Measurements from ENCODE around the gene FXYD7.

FXYD7 gene

DNA sequence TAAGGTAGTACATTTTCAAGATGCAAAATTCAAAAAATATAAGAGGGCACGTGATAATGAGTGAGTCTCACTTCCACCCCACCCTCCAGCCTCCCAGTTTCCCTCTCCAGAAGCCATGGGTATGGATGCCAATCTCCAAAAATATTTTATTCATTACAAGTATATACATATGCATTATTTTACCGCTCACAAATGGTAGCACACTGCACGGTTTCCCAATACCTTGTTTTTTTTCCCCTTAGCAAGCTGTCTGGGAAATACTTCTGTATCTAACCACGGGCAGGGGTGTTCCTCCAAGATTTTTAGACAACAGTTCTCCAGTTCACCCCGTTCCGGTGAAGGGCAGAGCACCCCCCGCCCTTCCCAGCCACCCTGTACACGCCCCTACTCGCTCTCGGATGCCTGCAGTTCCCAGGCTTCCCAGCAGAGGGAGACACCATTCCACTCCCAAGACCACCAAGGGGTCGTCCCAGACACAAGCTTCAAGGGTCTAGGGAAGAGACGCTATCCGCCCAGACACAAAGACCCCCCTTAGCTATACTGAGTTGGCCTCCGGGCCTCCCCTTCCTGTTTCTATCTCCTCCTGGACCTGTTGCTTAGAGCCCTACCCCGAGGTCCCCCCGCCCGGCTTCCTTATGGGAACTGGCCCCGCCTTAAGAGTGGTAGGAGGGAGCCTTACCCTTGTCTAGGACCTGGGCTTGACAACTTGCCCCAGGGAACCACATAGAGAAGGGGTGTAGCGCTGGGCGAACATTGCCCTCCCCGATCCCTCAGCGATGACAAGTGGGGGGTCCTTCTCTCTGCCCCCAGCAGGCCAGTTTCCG is 28.5 kb upstream of the FXYD7 start:
- Histone ChIP-seq H3K4me3 (replicated peaks; ENCODE audit: low read depth, low read length) (no peak overlapping the region), H3K27me3 (replicated peaks; ENCODE audit: control insufficient read depth, insufficient read depth, low read length) (no peaks in the 10 kb centered on the region; the same call in none of the 2 replicates), H3K36me3 (ENCODE audit: control insufficient read depth, insufficient read depth, low read length) (no peaks in the 10 kb centered on the region)
- no peak for DNase-seq (ENCODE audit: extremely low read depth, insufficient read length)
- TF ChIP-seq CTCF (IDR thresholded peaks at IDR 0.05; ENCODE audit: insufficient read depth, low read length, poor library complexity, severe bottlenecking), result peak; percentile 98

DNA sequence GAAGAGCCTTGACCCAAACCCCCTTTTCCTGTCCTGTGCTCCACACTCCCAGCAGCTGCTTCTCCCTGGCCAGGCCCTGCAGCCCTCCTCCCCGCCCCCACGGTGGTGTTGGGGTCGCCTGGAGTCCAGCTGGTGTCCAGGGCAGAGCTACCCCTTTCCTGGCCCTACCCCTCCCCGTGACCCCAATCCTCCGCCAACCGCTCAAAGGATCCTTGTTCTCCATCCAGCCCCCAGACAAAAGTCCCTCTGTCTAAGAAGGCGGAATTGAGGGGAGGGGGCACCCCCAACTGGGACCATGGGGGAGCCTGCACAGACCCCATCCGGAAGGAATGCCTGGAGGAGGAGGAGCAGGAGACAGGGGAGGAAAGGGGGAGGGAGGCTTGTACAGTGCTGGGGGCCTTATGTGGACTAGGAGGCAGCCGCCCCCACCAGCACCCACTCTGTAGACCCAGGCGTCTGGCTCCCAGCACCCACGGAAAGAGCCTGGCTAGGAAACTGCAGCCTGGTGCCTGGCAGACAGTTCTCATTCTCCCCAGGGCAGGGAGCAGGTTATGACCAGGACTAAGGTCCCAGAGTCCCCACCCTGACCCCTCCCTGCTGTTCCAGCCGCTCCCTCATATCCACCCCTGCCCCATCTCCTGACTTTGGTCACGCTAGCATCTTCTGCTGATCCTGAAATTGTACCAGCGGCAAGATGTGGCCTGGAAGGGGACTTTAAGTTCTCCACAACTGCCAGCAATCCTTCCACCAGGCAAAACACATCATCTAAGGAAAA is 27.7 kb upstream of the FXYD7 start, which contains the start of gene FXYD3:
TSS of gene FXYD3 (plus strand) at position 647 of the 775 bp plus-strand sequence. CDS start 3,554 bp downstream, outside the sequence.
- no peak for DNase-seq (ENCODE audit: extremely low read depth, insufficient read length)
- H3K27me3 ChIP-seq (replicated peaks; ENCODE audit: control insufficient read depth, insufficient read depth, low read length), result no peaks in the 10 kb centered on the region; the same call in none of the 2 replicates
- no peaks in the 10 kb centered on the region for H3K36me3 ChIP-seq (ENCODE audit: control insufficient read depth, insufficient read depth, low read length)
- no peak within 1 kb of the TSS for H3K4me3 ChIP-seq (replicated peaks; ENCODE audit: low read depth, low read length)
- TF ChIP-seq CTCF (IDR thresholded peaks at IDR 0.05; ENCODE audit: insufficient read depth, low read length, poor library complexity, severe bottlenecking), result no peak

- Histone ChIP-seq H3K36me3 (ENCODE audit: control insufficient read depth, insufficient read depth, low read length) (no peaks in the 10 kb centered on the region), H3K27me3 (replicated peaks; ENCODE audit: control insufficient read depth, insufficient read depth, low read length) (no peaks in the 10 kb centered on the region; the same call in none of the 2 replicates), H3K4me3 (replicated peaks; ENCODE audit: low read depth, low read length) (no peak overlapping the region)
- DNase-seq (ENCODE audit: extremely low read depth, insufficient read length), result no peak
- TF ChIP-seq CTCF (IDR thresholded peaks at IDR 0.05; ENCODE audit: insufficient read depth, low read length, poor library complexity, severe bottlenecking), result no peak
Measured at GRCh38 chr19:35116072-35116801, 26.8 kb upstream of the FXYD7 start.

- TF ChIP-seq CTCF (IDR thresholded peaks at IDR 0.05; ENCODE audit: insufficient read depth, low read length, poor library complexity, severe bottlenecking), result no peak
- no peaks in the 10 kb centered on the region for H3K36me3 ChIP-seq (ENCODE audit: control insufficient read depth, insufficient read depth, low read length)
- DNase-seq (ENCODE audit: extremely low read depth, insufficient read length), result no peak
- H3K27me3 ChIP-seq (replicated peaks; ENCODE audit: control insufficient read depth, insufficient read depth, low read length), result no peaks in the 10 kb centered on the region; the same call in none of the 2 replicates
- no peak overlapping the region for H3K4me3 ChIP-seq (replicated peaks; ENCODE audit: low read depth, low read length)
Measured at GRCh38 chr19:35117116-35117515, 25.9 kb upstream of the FXYD7 start.

DNA sequence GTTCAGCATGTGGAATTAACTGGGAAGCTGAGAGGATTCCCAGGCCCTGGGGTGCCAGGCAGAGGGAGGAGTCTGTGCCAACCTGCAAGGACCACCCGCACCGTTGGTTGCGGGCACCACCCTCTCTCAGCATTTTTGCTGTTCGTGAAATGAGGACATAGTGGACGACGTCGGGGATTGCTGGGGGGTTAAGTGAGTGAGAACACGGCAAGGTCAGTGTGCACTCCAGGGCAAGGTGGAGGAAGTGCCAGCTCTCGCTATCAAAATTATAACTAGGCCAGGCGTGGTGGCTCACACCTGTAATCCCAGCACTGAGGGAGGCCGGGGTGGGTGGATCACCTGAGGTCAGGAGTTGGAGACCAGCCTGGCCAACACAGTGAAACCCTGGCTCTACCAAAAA is 25.3 kb upstream of the FXYD7 start:
- DNase-seq (ENCODE audit: extremely low read depth, insufficient read length), result no peak
- no peaks in the 10 kb centered on the region for H3K36me3 ChIP-seq (ENCODE audit: control insufficient read depth, insufficient read depth, low read length)
- no peak overlapping the region for H3K4me3 ChIP-seq (replicated peaks; ENCODE audit: low read depth, low read length)
- TF ChIP-seq CTCF (IDR thresholded peaks at IDR 0.05; ENCODE audit: insufficient read depth, low read length, poor library complexity, severe bottlenecking), result no peak
- no peaks in the 10 kb centered on the region; the same call in none of the 2 replicates for H3K27me3 ChIP-seq (replicated peaks; ENCODE audit: control insufficient read depth, insufficient read depth, low read length)

Data from GM06990 (cell line).